ENCODE results near the gene SMCO3. TPM values are rescaled to one million over a fixed set of nuclear protein-coding genes. Genes with fewer than 3 reads are reported as not detected.

The SMCO3 gene
- total RNA-seq, 1 donor from 2014 or later = 1.4 TPM

DNA sequence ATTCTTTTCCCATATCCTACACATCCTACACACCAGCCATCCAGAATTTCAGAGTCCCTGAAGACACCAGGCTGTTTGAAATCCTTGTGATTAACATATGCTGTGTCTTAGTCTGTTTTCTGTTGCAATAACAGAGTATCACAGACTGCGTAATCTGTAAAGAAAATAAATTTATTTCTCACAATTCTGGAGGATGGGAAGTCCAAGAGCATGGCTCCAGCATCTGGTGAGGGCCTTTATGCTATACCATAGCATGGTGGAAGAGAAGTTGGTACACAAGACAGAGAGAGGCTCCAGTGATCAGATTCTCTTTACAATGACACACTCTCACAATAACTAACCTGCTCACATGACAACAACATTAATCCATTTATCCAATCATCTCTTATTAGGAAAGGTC lies 25.3 kb upstream of the SMCO3 start:
- Mint-ChIP-seq H3K27ac (no peak overlapping the region), H3K27me3 (ENCODE audit: low read depth) (no peaks in the 10 kb centered on the region), H3K4me3 (no peak overlapping the region), H3K36me3 (peaks cover 6% of the 10 kb centered on the region), H3K4me1 (peaks cover 48% of the 10 kb centered on the region), H3K9me3 (peaks cover 7% of the 10 kb centered on the region)
- TF ChIP-seq, protein P1, sequence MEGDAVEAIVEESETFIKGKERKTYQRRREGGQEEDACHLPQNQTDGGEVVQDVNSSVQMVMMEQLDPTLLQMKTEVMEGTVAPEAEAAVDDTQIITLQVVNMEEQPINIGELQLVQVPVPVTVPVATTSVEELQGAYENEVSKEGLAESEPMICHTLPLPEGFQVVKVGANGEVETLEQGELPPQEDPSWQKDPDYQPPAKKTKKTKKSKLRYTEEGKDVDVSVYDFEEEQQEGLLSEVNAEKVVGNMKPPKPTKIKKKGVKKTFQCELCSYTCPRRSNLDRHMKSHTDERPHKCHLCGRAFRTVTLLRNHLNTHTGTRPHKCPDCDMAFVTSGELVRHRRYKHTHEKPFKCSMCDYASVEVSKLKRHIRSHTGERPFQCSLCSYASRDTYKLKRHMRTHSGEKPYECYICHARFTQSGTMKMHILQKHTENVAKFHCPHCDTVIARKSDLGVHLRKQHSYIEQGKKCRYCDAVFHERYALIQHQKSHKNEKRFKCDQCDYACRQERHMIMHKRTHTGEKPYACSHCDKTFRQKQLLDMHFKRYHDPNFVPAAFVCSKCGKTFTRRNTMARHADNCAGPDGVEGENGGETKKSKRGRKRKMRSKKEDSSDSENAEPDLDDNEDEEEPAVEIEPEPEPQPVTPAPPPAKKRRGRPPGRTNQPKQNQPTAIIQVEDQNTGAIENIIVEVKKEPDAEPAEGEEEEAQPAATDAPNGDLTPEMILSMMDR (IDR thresholded peaks at IDR 0.05; ENCODE audit: unreplicated experiment) = no peak
- DNase-seq (ENCODE audit: low spot score in 2 of 2, unreplicated experiment in 2 of 2) = no peak

DNA sequence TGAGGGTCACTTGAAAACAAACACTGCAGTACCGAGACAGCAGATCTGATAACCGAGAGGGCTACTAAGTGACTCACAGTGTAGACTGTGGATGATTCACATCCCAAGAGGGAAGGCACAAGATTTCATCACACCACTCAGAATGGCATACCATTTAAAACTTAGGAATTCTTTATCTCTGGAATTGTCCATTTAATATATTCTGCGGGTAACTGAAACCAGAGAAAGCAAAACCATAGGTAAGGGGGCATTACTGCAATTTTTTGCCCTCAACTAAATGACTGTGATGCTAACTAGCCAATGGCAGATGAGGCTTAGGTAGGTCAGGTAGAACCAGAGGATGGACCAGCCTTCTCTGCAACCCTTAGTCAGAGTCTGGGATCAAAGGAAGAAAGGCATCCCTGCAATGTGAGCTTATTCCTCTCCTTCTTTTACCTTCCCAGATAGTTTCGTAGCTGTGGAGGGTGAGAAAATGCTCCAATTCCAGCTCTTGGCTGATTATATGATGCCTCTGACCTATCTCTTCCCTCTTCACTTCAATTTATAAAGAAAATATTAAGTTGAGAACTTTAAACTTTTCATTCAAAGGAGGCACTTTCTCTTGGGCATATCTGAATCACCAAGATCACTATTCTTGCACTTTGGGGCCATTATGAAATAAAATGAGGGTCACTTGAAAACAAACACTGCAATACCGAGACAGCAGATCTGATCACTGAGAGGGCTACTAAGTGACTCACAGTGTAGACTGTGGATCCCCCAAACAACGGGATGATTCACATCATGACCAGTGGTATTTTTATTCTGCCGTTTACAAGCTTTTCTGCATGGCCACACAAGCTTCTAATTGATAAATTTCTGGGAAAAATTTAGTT lies 22.6 kb upstream of the SMCO3 start:
- TF ChIP-seq, protein P1 (IDR thresholded peaks at IDR 0.05; ENCODE audit: unreplicated experiment) = no peak
- no peaks in the 10 kb centered on the region for H3K27me3 Mint-ChIP-seq (ENCODE audit: low read depth)
- H3K4me1 Mint-ChIP-seq = peaks cover 38% of the 10 kb centered on the region
- H3K27ac Mint-ChIP-seq = peak overlapping the region; percentile 45
- H3K4me3 Mint-ChIP-seq = no peak overlapping the region
- peaks cover 7% of the 10 kb centered on the region for H3K9me3 Mint-ChIP-seq
- H3K36me3 Mint-ChIP-seq = peaks cover 6% of the 10 kb centered on the region
- DNase-seq (ENCODE audit: low spot score in 2 of 2, unreplicated experiment in 2 of 2) = no peak

- Mint-ChIP-seq H3K27me3 (ENCODE audit: low read depth) (no peaks in the 10 kb centered on the region), H3K9me3 (peaks cover 6% of the 10 kb centered on the region), H3K4me1 (peaks cover 29% of the 10 kb centered on the region), H3K4me3 (no peak overlapping the region), H3K36me3 (peaks cover 6% of the 10 kb centered on the region), H3K27ac (peak overlapping the region; percentile 94)
- TF ChIP-seq, protein P1 (IDR thresholded peaks at IDR 0.05; ENCODE audit: unreplicated experiment) = no peak
- DNase-seq (ENCODE audit: low spot score in 2 of 2, unreplicated experiment in 2 of 2) = no peak
Measured at GRCh38 chr12:14834509-14834908, 20.5 kb upstream of the SMCO3 start.

- peak overlapping the region; percentile 59 for H3K27ac Mint-ChIP-seq
Measured at GRCh38 chr12:14833952-14834351, 20.0 kb upstream of the SMCO3 start.

DNA sequence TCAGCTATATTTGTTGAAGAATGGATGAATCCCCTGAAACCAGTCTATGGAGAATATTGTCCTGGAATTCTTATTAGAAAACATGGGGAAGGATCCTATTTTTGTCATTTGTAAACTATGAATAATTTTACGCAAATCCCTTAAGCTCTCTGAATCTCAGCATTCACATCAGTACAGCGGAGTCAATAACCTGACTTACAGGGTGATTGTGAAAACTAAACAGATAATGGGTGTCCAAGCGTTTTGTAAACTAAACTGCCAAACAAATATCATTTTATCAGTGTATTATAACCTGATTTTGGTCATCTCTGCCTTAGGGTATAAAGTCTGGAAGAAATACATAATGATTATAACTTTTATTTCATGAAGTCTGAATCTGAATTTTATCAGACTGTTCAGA lies 19.4 kb upstream of the SMCO3 start:
- no peaks in the 10 kb centered on the region for H3K9me3 Mint-ChIP-seq
- H3K27me3 Mint-ChIP-seq (ENCODE audit: low read depth) = no peaks in the 10 kb centered on the region
- H3K27ac Mint-ChIP-seq = peak overlapping the region; percentile 44
- TF ChIP-seq, protein P1 (IDR thresholded peaks at IDR 0.05; ENCODE audit: unreplicated experiment) = no peak
- no peak overlapping the region for H3K4me3 Mint-ChIP-seq
- peaks cover 29% of the 10 kb centered on the region for H3K4me1 Mint-ChIP-seq
- H3K36me3 Mint-ChIP-seq = no peaks in the 10 kb centered on the region
- DNase-seq (ENCODE audit: low spot score in 2 of 2, unreplicated experiment in 2 of 2) = no peak

More at GRCh38 chr12:14833952-14834351, 20.0 kb upstream of the SMCO3 start:
- H3K4me3 Mint-ChIP-seq = no peak overlapping the region
- no peaks in the 10 kb centered on the region for H3K27me3 Mint-ChIP-seq (ENCODE audit: low read depth)
- TF ChIP-seq, protein P1 (IDR thresholded peaks at IDR 0.05; ENCODE audit: unreplicated experiment) = no peak
- H3K4me1 Mint-ChIP-seq = peaks cover 29% of the 10 kb centered on the region
- H3K36me3 Mint-ChIP-seq = peaks cover under 1% of the 10 kb centered on the region
- DNase-seq (ENCODE audit: low spot score in 2 of 2, unreplicated experiment in 2 of 2) = no peak
- peaks cover under 1% of the 10 kb centered on the region for H3K9me3 Mint-ChIP-seq

Measured in mesothelial cell of epicardium (in vitro differentiated cells).